Ectodermal cell (in vitro differentiated cells): ENCODE results near the gene LRRC8E.

Experiments used
- H3K27ac ChIP-seq: 2 replicates; pipeline ENCODE4 v1.7.0; 2013; ENCODE audit warnings: mild to moderate bottlenecking, low read depth, low read length; ENCODE audit not compliant: insufficient read depth, poor library complexity, severe bottlenecking
- H3K27me3 ChIP-seq: 2 replicates; pipeline ENCODE4 v1.7.0; 2013; ENCODE audit warnings: mild to moderate bottlenecking, low read length; ENCODE audit not compliant: insufficient read depth, control insufficient read depth, poor library complexity, severe bottlenecking
- H3K36me3 ChIP-seq: one replicate; pipeline ENCODE4 v1.7.0; 2013; ENCODE audit warnings: low read length; ENCODE audit not compliant: control insufficient read depth, insufficient read depth
- H3K4me1 ChIP-seq: one replicate; pipeline ENCODE4 v1.7.0; 2013; ENCODE audit warnings: low read length; ENCODE audit not compliant: control insufficient read depth, insufficient read depth
- H3K4me3 ChIP-seq: 2 replicates; pipeline ENCODE4 v1.7.0; 2013; ENCODE audit warnings: low read depth, low read length, control low read depth; ENCODE audit not compliant: insufficient read depth
- H3K9me3 ChIP-seq: 2 replicates; pipeline ENCODE4 v1.7.0; 2013; ENCODE audit warnings: mild to moderate bottlenecking, low read length, moderate library complexity; ENCODE audit not compliant: control insufficient read depth
- WGBS, 2 experiments: methylation state at CpG; one replicate each; pipeline ENCODE4 v1.1.7; 2013; ENCODE audit warnings: missing lambda C conversion rate in 2 of 2; 5-methylcytosine and 5-hydroxymethylcytosine counted together

LRRC8E gene

GRCh38 chr19:7921967-7922835, 33.9 kb downstream of the LRRC8E start:
- no peaks in the 10 kb centered on the region for H3K9me3 ChIP-seq
- H3K4me1 ChIP-seq, result peaks cover 18% of the 10 kb centered on the region
- H3K27ac ChIP-seq, result no peak overlapping the region
- WGBS, 2 experiments, result 93 to 94% methylated on average over 31 of the region's 31 CpGs
- no peak overlapping the region for H3K4me3 ChIP-seq
- H3K27me3 ChIP-seq, result peaks cover 27% of the 10 kb centered on the region
- H3K36me3 ChIP-seq, result peaks cover 8% of the 10 kb centered on the region

DNA sequence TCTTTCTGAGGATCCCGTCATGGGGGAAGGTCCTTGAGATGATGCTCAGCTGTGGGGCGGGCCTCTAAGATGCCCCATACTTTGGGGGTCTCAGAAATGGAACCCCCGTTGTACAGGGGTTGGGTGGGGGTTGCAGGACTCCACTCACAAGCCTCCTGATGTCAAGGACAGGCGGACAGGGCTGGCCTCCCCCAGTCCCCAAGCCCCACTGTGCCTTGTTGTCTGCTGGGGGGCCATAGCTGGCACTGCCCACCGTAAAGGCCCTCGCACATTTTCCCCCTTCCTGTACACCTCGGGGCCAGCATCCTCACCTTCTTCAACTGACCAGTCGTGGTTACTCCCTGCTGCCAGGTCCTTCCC, 34.5 kb downstream of the LRRC8E start:
- H3K9me3 ChIP-seq, result no peaks in the 10 kb centered on the region
- peaks cover 8% of the 10 kb centered on the region for H3K36me3 ChIP-seq
- 95 to 96% methylated on average over 8 of the region's 8 CpGs for WGBS, 2 experiments
- peaks cover 15% of the 10 kb centered on the region for H3K4me1 ChIP-seq
- H3K27ac ChIP-seq, result no peak overlapping the region
- H3K4me3 ChIP-seq, result no peak overlapping the region
- peaks cover 21% of the 10 kb centered on the region for H3K27me3 ChIP-seq

- WGBS, 2 experiments, result 94 to 95% methylated on average over 31 of the region's 31 CpGs
- H3K4me3 ChIP-seq, result no peak overlapping the region
- peaks cover 14% of the 10 kb centered on the region for H3K27me3 ChIP-seq
- peaks cover 15% of the 10 kb centered on the region for H3K4me1 ChIP-seq
- no peak overlapping the region for H3K27ac ChIP-seq
- no peaks in the 10 kb centered on the region for H3K9me3 ChIP-seq
- peaks cover 8% of the 10 kb centered on the region for H3K36me3 ChIP-seq
Observed at GRCh38 chr19:7923295-7924191, 35.2 kb downstream of the LRRC8E start.

DNA sequence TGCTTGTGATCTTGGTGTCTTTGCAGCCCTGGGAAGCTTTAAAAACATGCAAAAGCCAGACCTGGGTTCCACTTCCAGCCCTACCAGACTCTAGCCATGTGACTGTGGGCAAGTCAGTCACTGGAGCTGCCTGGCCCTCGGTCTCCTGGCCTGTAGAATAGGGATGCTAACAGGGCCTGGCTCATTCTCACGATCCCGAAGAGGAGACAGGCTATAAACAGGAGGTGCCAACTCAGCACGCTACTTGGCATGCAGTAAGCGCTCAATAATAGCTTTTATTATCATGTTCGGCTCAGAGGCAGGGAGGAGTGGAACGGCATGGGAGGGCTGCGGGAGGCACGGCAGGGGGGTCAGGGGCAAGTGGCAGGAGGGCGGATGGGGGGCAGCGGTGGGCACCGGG, 35.9 kb downstream of the LRRC8E start:
- Histone ChIP-seq H3K9me3 (no peaks in the 10 kb centered on the region), H3K4me3 (peak overlapping the region; percentile 69), H3K4me1 (peaks cover 15% of the 10 kb centered on the region), H3K27ac (no peak overlapping the region), H3K36me3 (peaks cover 8% of the 10 kb centered on the region), H3K27me3 (peaks cover 7% of the 10 kb centered on the region)
- 90 to 94% methylated on average over 12 of the region's 12 CpGs for WGBS, 2 experiments

DNA sequence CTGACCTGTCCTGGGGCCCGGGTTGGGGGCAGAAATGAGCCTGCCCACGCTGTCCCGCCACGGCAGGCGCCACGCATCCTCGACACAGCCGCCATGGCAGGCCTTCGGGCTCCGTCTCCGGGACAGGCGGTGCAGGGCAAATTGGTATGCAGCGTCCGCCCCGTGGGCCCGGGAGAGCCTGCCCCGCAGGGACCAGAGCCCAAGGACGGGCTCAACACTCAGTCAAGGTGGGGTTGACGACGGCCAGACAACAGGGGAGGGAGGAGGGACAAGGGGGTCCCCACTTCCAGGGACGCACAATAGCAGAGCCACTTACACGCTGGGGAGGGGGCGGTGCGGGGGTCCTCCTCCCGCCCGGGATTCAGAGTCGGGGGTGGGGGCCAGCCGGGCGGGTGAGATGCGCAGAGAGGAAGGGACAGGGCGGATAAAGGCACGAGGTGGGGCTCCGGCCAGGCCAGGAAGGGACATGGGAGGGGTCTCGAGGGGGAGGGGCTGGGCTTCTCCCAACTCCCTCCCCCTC, 36.4 kb downstream of the LRRC8E start:
- H3K27me3 ChIP-seq, result peaks cover 2% of the 10 kb centered on the region
- no peaks in the 10 kb centered on the region for H3K9me3 ChIP-seq
- peaks cover 11% of the 10 kb centered on the region for H3K4me1 ChIP-seq
- 53 to 55% methylated on average over 34 of the region's 34 CpGs for WGBS, 2 experiments
- H3K4me3 ChIP-seq, result peak overlapping the region; percentile 69
- H3K36me3 ChIP-seq, result peaks cover 8% of the 10 kb centered on the region
- no peak overlapping the region for H3K27ac ChIP-seq

DNA sequence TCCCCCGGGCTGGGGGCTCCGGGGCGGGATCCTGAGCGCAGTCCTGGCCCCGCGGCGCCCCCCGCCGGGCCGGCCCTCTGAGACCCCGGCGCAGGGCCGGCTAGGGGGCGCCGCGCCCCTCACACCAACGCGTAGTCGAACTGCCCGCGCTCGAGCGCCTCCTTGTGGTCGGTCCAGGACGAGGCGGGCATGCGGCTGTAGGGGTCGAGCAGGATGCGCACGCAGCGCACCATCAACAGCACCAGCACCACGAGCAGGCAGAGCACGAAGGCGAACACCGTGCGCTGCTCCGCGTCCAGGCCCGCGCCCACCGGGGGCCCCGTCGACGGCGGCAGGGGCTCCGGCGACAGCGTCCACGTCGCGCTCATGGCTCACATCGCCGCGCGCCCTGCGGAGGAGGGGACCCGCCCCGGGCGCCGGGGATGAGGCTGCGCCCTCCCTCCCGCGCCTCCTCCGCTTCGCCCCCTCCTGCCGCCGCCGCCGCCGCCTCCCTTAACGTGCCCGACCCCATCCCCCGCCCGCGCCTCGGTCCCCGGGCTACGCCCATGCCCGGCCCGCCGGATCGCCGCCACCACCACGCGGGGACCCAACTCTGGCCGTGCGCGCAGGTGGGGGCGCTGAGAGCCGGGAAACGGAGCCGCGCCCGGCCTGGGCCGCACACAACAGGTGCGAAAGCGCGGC, 37.0 kb downstream of the LRRC8E start:
- WGBS, 2 experiments, result 0% methylated on average over 98 of the region's 98 CpGs
- Histone ChIP-seq H3K27ac (peak overlapping the region; percentile 72), H3K4me3 (peak overlapping the region; percentile 69), H3K27me3 (no peaks in the 10 kb centered on the region), H3K36me3 (peaks cover 8% of the 10 kb centered on the region), H3K4me1 (peaks cover 9% of the 10 kb centered on the region), H3K9me3 (no peaks in the 10 kb centered on the region)

- Histone ChIP-seq H3K36me3 (peaks cover 13% of the 10 kb centered on the region), H3K4me3 (peak within 1 kb of the TSS; percentile 69), H3K9me3 (no peaks in the 10 kb centered on the region), H3K27ac (peak within 1 kb of the TSS; percentile 72), H3K4me1 (peaks cover 6% of the 10 kb centered on the region), H3K27me3 (no peaks in the 10 kb centered on the region)
- WGBS, 2 experiments, result 9 to 12% methylated on average over 65 of the region's 65 CpGs
Observed at GRCh38 chr19:7926021-7926726, 37.9 kb downstream of the LRRC8E start, which contains the start of gene CTXN1. CTXN1 (minus strand) TSS chr19:7926135; CDS start chr19:7925538, 597 bp downstream.

GRCh38 chr19:7926727-7927604, 38.7 kb downstream of the LRRC8E start:
- Histone ChIP-seq H3K27me3 (no peaks in the 10 kb centered on the region), H3K27ac (no peak overlapping the region), H3K9me3 (no peaks in the 10 kb centered on the region), H3K36me3 (peaks cover 20% of the 10 kb centered on the region), H3K4me3 (no peak overlapping the region), H3K4me1 (no peaks in the 10 kb centered on the region)
- 90 to 93% methylated on average over 32 of the region's 32 CpGs for WGBS, 2 experiments
